Vagina (tissue), 2 donors: Measurements from ENCODE around the gene CDH13. TPM values are rescaled to one million over a fixed set of nuclear protein-coding genes. Genes with fewer than 3 reads are reported as not detected.

Source experiments
- DNase-seq, 2 donors: peaks; one replicate each; pipeline ENCODE4 v3.0.0-alpha.2; 2017; ENCODE audit errors: extremely low spot score in 2 of 2
- H3K27ac ChIP-seq: fragments of 200-600 bp; sonication (generic); one replicate; pipeline ENCODE4 v1.5.1; 2019
- H3K27me3 ChIP-seq: fragments of 200-600 bp; sonication (generic); one replicate; pipeline ENCODE4 v1.5.1; 2019
- H3K36me3 ChIP-seq, 2 donors: fragments of 200-600 bp; sonication (generic); one replicate each; pipeline ENCODE4 v1.5.1; 2017 to 2019
- H3K4me1 ChIP-seq: fragments of 200-600 bp; sonication (generic); one replicate; pipeline ENCODE4 v1.5.1; 2019
- H3K4me3 ChIP-seq, 2 donors: fragments of 200-600 bp; sonication (generic); 1 replicate in 1 of 2; 2 replicates in 1 of 2; pipeline ENCODE4 v1.5.1; 2016 to 2019
- H3K9me3 ChIP-seq: fragments of 200-600 bp; sonication (generic); one replicate; pipeline ENCODE4 v1.5.1; 2019
- POLR2A ChIP-seq, 2 donors: fragments of 450-650 bp; IDR thresholded peaks; one replicate each; pipeline ENCODE4 v1.6.1; 2017; ENCODE audit warnings: antibody characterized with exemption in 2 of 2, mild to moderate bottlenecking in 2 of 2, moderate library complexity in 2 of 2
- POLR2AphosphoS5 ChIP-seq, 2 donors: sonication (generic); formaldehyde crosslinking; IDR thresholded peaks; one replicate each; pipeline ENCODE4 v1.9.0; 2017; ENCODE audit warnings: antibody characterized with exemption in 2 of 2, mild to moderate bottlenecking in 2 of 2, low read depth in 1 of 2; ENCODE audit not compliant: insufficient read depth in 1 of 2
- intact Hi-C: fragments of 100-400 bp; cut with DNase I; formaldehyde crosslinking; loops from one replicate; pipeline ENCODE4 v1.15.1; 2023
- total RNA-seq: library from RNA; depleted of rRNA; stranded (reverse); fragments of >200 nt; gene quantifications from one replicate; pipeline ENCODE4 v1.2.3, GENCODE V29; 2016
- TF ChIP-seq, protein P1 (sequence below), 3 experiments: fragments of 450-650 bp in 2 of 3; fragments of 200-600 bp in 1 of 3; sonication (generic) in 1 of 3; IDR thresholded peaks; one replicate each; pipeline ENCODE4 v1.5.1; 2017 to 2019; ENCODE audit warnings: antibody characterized with exemption in 3 of 3, mild to moderate bottlenecking in 2 of 3, moderate library complexity in 2 of 3

The CDH13 gene
- total RNA-seq, 1 donor from 2014 or later: 123 TPM

- H3K4me3 ChIP-seq: no peak overlapping the region
- no peaks in the 10 kb centered on the region for H3K9me3 ChIP-seq
- no peaks in the 10 kb centered on the region for H3K36me3 ChIP-seq
- TF ChIP-seq POLR2A (IDR thresholded peaks at IDR 0.05) (no peak), POLR2AphosphoS5 (IDR thresholded peaks at IDR 0.05; ENCODE audit: insufficient read depth in 1 of 2, low read depth in 1 of 2) (no peak)
- TF ChIP-seq, protein P1, sequence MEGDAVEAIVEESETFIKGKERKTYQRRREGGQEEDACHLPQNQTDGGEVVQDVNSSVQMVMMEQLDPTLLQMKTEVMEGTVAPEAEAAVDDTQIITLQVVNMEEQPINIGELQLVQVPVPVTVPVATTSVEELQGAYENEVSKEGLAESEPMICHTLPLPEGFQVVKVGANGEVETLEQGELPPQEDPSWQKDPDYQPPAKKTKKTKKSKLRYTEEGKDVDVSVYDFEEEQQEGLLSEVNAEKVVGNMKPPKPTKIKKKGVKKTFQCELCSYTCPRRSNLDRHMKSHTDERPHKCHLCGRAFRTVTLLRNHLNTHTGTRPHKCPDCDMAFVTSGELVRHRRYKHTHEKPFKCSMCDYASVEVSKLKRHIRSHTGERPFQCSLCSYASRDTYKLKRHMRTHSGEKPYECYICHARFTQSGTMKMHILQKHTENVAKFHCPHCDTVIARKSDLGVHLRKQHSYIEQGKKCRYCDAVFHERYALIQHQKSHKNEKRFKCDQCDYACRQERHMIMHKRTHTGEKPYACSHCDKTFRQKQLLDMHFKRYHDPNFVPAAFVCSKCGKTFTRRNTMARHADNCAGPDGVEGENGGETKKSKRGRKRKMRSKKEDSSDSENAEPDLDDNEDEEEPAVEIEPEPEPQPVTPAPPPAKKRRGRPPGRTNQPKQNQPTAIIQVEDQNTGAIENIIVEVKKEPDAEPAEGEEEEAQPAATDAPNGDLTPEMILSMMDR (IDR thresholded peaks at IDR 0.05): no peak
- intact Hi-C loops: no loop called here
- no peaks in the 10 kb centered on the region for H3K4me1 ChIP-seq
- no peak overlapping the region for H3K27ac ChIP-seq
- H3K27me3 ChIP-seq: no peaks in the 10 kb centered on the region
- DNase-seq: no peak
Measured at GRCh38 chr16:82668094-82668493, 41.3 kb downstream of the CDH13 start.

DNA sequence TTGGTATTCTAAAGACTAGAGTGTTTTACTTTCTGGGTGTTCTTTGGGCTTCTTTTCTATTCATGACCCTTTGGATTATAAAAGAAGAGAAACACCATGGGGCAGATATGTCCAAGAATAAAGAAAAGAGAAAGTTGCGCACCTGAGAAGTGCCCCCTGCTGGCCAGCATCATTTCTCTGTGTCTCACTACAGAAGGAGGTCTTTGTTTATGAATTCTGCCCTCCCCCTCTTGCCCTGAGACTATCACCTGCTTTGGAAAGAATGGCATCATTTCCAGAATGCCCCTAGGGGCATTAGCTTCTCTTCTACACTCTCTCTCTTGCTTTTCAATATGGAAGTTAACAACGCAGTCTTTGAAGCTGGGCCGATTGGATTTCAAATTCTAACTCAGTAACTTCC lies 45.0 kb downstream of the CDH13 start:
- Histone ChIP-seq H3K4me3 (no peak overlapping the region), H3K4me1 (no peaks in the 10 kb centered on the region), H3K27me3 (no peaks in the 10 kb centered on the region), H3K9me3 (no peaks in the 10 kb centered on the region), H3K36me3 (no peaks in the 10 kb centered on the region), H3K27ac (no peak overlapping the region)
- TF ChIP-seq, protein P1 (IDR thresholded peaks at IDR 0.05): no peak
- DNase-seq: no peak
- intact Hi-C loops: no loop called here

DNA sequence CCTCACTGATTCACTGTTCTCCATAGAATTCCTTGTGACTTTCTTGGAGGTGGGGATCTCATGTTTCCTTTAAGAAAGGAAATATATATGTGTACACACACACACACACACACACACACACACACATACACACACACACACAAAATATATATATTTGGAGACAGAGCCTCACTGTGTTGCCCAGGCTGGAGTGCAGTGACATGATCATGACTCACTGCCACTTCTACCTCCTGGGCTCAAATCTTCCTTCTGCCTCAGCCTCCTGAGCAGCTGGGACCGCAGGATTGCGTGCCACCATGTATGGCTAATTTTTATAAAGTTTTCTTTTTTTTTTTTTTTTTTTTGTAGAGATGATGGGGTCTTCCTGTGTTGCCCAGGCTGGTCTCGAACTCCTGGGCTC lies 45.9 kb downstream of the CDH13 start:
- TF ChIP-seq, protein P1 (IDR thresholded peaks at IDR 0.05): no peak
- H3K27me3 ChIP-seq: no peaks in the 10 kb centered on the region
- intact Hi-C loops: no loop called here
- H3K9me3 ChIP-seq: no peaks in the 10 kb centered on the region
- no peak overlapping the region for H3K27ac ChIP-seq
- DNase-seq: no peak
- H3K36me3 ChIP-seq: no peaks in the 10 kb centered on the region
- no peaks in the 10 kb centered on the region for H3K4me1 ChIP-seq
- no peak overlapping the region for H3K4me3 ChIP-seq

GRCh38 chr16:82675300-82675699 lies 48.5 kb downstream of the CDH13 start:
- Histone ChIP-seq H3K4me1 (no peaks in the 10 kb centered on the region), H3K36me3 (no peaks in the 10 kb centered on the region), H3K27me3 (no peaks in the 10 kb centered on the region), H3K27ac (no peak overlapping the region), H3K9me3 (no peaks in the 10 kb centered on the region), H3K4me3 (no peak overlapping the region)
- TF ChIP-seq POLR2AphosphoS5 (IDR thresholded peaks at IDR 0.05; ENCODE audit: insufficient read depth in 1 of 2, low read depth in 1 of 2): no peak
- no peak for TF ChIP-seq POLR2A (IDR thresholded peaks at IDR 0.05)
- TF ChIP-seq, protein P1 (IDR thresholded peaks at IDR 0.05): no peak
- intact Hi-C loops: no loop called here
- DNase-seq: no peak

DNA sequence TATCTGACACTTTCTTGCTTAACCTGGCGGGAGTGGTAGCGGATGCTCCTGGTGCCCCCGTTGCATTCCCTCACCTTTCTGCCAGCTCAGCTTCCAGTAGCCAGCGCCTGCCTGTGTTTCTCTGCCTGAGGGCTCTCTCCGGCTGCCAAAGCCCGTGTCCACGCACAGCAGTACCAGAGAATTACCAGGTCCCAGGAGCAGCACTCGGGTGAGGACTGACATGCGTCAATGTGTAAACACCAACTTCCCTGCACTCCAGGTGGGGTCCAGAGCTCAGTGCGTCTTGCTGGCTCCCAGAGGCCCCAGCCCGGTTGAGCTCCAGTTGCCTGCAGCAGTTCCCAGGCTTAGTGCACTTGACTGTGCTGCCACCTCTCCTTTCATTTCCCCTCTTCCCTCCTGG lies 54.8 kb downstream of the CDH13 start:
- Histone ChIP-seq H3K4me1 (no peaks in the 10 kb centered on the region), H3K27ac (no peak overlapping the region), H3K36me3 (no peaks in the 10 kb centered on the region), H3K4me3 (no peak overlapping the region), H3K9me3 (no peaks in the 10 kb centered on the region), H3K27me3 (no peaks in the 10 kb centered on the region)
- intact Hi-C loops: no loop called here
- no peak for TF ChIP-seq POLR2AphosphoS5 (IDR thresholded peaks at IDR 0.05; ENCODE audit: insufficient read depth in 1 of 2, low read depth in 1 of 2)
- TF ChIP-seq, protein P1 (IDR thresholded peaks at IDR 0.05): no peak
- no peak for TF ChIP-seq POLR2A (IDR thresholded peaks at IDR 0.05)
- DNase-seq: no peak
